HG03135 (cell line): ENCODE measurements around the gene ZNF668.
"Not testable (repeated sequence)": the region's sequence is repeated elsewhere in the genome, so short reads cannot be mapped to it uniquely, and the experiment has no call there.

Experiments used
- ATAC-seq: cut with Tn5 transposase; IDR thresholded peaks from one replicate; pipeline ENCODE4 v1.9.1; 2021; ENCODE audit warnings: mild to moderate bottlenecking, moderate library complexity; ENCODE audit not compliant: unreplicated experiment

ZNF668 gene

GRCh38 chr16:31016018-31016417 lies 58.0 kb downstream of the ZNF668 start:
- ATAC-seq = no peak

GRCh38 chr16:31013292-31013691 lies 60.7 kb downstream of the ZNF668 start:
- not testable (repeated sequence) for ATAC-seq

- not testable (repeated sequence) for ATAC-seq
Measured at GRCh38 chr16:31011815-31012214, 62.2 kb downstream of the ZNF668 start.
